VCaP (cell line): Measurements from ENCODE around the gene TCL1B.

Experiments
- H3K27ac ChIP-seq: fragments of 450-650 bp; 2 replicates; pipeline ENCODE4 v1.5.1; 2017
- TF ChIP-seq, protein P1 (sequence below): fragments of 450-650 bp; conservative IDR thresholded peaks from 2 replicates; pipeline ENCODE4 v1.5.1; 2017; ENCODE audit warnings: mild to moderate bottlenecking, moderate library complexity

TCL1B gene, protein sequence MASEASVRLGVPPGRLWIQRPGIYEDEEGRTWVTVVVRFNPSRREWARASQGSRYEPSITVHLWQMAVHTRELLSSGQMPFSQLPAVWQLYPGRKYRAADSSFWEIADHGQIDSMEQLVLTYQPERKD

DNA sequence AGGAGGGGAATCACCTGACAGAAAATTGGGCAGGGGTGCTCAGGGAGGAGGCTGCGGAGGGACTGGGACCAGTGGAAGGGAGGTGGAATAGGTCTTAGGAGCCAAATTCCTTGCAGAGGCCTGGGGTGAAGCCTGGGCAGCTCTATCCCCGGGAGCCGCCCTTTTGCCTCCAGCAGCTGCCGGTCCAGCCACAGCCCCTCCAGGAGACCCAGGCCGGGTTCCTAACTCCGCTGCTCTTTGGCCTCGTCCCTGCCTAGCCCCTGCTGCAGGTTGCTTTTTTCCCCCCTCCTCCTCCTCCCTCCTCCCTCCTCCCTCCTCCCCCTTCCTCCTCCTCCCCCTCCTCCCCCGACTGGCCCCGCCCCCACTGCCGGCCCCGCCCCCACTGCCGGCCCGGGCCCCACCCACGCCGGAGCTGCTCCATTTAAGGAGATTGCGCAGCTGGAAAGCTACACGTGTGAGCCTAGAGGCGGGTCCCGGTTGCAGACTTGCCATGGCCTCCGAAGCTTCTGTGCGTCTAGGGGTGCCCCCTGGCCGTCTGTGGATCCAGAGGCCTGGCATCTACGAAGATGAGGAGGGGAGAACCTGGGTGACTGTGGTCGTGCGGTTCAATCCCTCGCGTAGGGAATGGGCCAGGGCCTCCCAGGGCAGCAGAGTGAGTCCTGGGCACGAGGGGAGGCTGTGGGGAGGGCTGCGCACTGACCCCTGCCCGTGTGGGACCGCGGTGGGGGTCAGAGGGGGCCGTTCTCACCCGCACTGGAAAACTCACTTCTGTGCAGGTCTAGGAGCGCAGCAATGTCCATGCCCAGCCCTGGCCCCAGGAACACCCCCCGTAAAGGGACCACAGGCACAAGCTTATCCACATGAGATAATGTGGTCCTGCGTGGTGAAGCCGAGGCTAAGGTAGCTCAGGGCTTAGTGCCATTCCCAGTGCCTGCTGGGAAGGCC, at the start of gene TCL1B:
TCL1B (plus strand) TSS at position 449 of the 945 bp plus-strand sequence; CDS start at position 491, 42 bp downstream.
- TF ChIP-seq, protein P1, sequence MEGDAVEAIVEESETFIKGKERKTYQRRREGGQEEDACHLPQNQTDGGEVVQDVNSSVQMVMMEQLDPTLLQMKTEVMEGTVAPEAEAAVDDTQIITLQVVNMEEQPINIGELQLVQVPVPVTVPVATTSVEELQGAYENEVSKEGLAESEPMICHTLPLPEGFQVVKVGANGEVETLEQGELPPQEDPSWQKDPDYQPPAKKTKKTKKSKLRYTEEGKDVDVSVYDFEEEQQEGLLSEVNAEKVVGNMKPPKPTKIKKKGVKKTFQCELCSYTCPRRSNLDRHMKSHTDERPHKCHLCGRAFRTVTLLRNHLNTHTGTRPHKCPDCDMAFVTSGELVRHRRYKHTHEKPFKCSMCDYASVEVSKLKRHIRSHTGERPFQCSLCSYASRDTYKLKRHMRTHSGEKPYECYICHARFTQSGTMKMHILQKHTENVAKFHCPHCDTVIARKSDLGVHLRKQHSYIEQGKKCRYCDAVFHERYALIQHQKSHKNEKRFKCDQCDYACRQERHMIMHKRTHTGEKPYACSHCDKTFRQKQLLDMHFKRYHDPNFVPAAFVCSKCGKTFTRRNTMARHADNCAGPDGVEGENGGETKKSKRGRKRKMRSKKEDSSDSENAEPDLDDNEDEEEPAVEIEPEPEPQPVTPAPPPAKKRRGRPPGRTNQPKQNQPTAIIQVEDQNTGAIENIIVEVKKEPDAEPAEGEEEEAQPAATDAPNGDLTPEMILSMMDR: no peak
- no peak within 1 kb of the TSS for H3K27ac ChIP-seq

DNA sequence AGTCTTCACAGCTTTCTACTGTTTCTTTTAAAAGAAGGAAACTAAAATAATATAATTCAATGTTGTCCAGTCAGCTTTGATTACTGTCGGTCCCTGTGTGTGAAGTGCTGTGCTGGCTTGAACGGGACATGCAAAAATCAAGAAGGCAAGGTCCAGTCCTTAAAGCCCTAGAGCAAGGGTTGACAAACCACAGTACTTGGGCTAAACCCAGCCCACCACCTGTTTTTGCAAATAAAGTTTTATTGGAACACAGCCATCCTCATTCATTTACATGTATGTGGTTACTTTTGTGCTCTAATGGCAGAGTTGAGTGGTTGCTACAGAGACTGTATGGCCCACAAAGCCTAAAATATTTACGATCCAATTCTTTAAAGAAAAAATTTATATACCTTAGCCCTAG, 41.2 kb upstream of the TCL1B start:
- H3K27ac ChIP-seq: no peak overlapping the region
- TF ChIP-seq, protein P1: no peak

DNA sequence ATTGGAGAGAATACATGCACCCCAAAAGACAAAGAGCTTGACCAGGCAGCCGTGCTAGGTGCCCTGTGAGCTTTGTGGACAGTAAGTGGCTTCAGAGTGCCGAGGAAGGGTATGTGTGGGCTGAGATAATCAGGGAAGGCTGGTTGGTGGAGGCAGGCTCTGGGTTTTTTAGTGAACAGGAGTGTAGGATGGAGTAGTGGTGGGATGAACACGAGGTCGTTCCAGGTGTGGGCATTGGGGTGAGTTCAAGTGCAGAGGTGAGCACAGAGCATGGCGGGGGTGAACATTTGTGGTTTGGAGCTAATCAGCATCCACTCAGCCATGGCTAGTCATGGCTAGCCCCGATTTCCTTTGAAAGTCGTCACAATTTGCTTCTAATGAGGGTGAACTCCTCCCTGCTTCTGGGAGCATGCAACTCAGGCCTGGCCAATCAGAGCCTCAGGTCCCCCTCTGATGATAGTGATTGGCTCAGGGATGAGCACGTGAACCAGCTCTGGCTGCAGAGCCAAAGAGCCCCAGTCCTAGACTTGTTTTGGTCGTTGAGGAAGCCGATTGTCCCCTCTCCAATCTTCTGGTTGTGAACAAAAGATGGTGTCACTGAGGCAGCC, 40.7 kb upstream of the TCL1B start:
- TF ChIP-seq, protein P1: no peak
- H3K27ac ChIP-seq: no peak overlapping the region

DNA sequence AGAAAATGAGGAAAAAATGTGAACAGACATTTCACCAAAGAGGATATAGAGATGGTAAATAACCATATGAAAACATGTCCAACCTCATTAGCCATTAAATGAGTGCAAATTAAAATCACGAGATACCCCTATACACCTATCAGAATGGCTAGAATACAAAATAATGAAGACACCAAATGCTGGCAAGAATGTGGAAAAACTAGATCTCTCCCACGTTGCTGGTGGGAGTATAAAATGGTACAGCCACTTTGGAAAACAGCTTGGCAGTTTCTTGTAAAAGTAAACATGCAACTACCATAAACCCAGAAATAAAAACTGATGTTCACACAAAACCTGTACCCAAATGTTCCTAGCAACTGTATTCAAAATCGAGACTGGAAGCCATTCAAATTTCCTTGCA, 38.3 kb upstream of the TCL1B start:
- TF ChIP-seq, protein P1: no peak
- no peak overlapping the region for H3K27ac ChIP-seq

DNA sequence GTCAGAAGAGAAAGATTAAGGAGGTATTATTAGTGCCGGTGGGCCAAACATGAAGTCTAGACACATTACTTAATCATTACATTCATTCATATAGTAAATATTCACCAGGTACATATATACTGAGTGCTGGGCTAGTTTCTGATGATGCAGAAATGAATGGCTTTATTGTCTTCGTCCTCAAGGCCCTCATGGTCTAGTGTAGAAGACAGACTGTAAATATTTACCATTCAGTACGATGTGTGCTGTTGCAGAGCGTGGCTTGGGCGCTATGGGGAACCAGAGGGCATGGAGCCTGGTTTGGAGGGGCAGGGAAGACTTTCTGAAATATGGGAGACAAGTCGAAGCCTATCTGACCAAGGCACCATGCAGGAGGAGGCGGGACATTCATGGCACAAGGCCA, 37.0 kb upstream of the TCL1B start:
- TF ChIP-seq, protein P1: no peak
- no peak overlapping the region for H3K27ac ChIP-seq

DNA sequence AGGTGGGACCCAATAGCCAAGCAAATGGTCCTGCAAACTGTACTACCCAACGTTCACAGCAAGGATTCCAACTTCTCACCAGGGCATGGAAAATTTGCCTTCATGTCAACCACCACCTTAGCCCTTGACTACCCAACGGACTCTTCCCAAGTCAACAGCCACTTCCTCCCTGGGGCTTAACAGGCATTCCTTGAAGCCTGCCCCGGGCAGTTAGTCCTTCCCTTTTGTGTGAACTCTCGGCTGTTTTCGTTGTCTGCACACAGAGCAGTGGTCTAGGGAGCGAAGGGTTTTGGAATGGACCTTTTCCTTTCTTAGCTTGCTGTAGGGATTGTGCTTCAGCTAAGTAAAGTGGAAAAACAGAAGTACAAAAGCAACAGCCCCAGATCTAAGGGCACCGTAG, 35.2 kb upstream of the TCL1B start:
- TF ChIP-seq, protein P1: no peak
- no peak overlapping the region for H3K27ac ChIP-seq

DNA sequence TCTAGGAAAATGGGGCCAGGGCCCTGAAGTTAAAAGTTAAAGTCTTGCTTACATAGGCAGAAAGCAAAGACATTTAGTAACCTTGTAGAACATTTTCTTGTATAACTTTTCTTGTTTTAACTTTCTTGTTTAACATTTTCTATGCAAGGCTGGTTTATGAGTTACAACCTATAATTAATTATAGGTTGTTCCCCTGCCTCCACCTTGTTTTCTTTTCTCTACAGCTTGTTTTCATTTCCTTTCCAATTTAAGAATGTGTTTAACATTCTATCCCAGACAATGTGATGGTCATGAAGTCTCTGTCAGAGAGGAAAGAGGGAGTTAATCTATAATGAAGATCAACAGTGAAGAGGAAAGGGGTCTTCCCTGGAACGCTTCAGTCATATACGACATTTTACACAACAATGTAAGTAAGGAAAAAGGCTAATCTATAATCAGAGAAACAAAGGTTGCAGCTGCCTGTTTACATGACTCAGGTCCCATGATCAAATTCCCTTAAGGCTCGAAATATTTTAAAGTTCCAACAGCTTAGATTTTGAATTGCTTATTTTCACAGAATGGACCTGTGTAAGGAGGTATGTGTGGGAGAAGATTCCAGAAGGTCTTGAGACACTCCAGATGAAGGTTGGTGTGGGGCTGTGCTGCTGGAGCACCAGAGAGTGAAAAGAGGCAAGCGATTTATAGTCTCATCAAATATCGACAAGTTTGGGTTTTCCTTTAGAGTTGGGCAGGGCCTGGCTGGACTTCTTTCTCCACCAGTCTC, 34.2 kb upstream of the TCL1B start:
- TF ChIP-seq, protein P1: no peak
- no peak overlapping the region for H3K27ac ChIP-seq
